Vagina (tissue), 2 donors: ENCODE data around the gene ILDR2. TPM values are rescaled to one million over a fixed set of nuclear protein-coding genes. Genes with fewer than 3 reads are reported as not detected.

Experiments used
- DNase-seq, 2 donors: peaks; one replicate each; pipeline ENCODE4 v3.0.0-alpha.2; 2017; ENCODE audit errors: extremely low spot score in 2 of 2
- H3K27ac ChIP-seq: fragments of 200-600 bp; sonication (generic); one replicate; pipeline ENCODE4 v1.5.1; 2019
- H3K27me3 ChIP-seq: fragments of 200-600 bp; sonication (generic); one replicate; pipeline ENCODE4 v1.5.1; 2019
- H3K36me3 ChIP-seq, 2 donors: fragments of 200-600 bp; sonication (generic); one replicate each; pipeline ENCODE4 v1.5.1; 2017 to 2019
- H3K4me1 ChIP-seq: fragments of 200-600 bp; sonication (generic); one replicate; pipeline ENCODE4 v1.5.1; 2019
- H3K4me3 ChIP-seq, 2 donors: fragments of 200-600 bp; sonication (generic); 1 replicate in 1 of 2; 2 replicates in 1 of 2; pipeline ENCODE4 v1.5.1; 2016 to 2019
- H3K9me3 ChIP-seq: fragments of 200-600 bp; sonication (generic); one replicate; pipeline ENCODE4 v1.5.1; 2019
- POLR2A ChIP-seq, 2 donors: fragments of 450-650 bp; IDR thresholded peaks; one replicate each; pipeline ENCODE4 v1.6.1; 2017; ENCODE audit warnings: antibody characterized with exemption in 2 of 2, mild to moderate bottlenecking in 2 of 2, moderate library complexity in 2 of 2
- POLR2AphosphoS5 ChIP-seq, 2 donors: sonication (generic); formaldehyde crosslinking; IDR thresholded peaks; one replicate each; pipeline ENCODE4 v1.9.0; 2017; ENCODE audit warnings: antibody characterized with exemption in 2 of 2, mild to moderate bottlenecking in 2 of 2, low read depth in 1 of 2; ENCODE audit not compliant: insufficient read depth in 1 of 2
- intact Hi-C: fragments of 100-400 bp; cut with DNase I; formaldehyde crosslinking; loops from one replicate; pipeline ENCODE4 v1.15.1; 2023
- total RNA-seq: library from RNA; depleted of rRNA; stranded (reverse); fragments of >200 nt; gene quantifications from one replicate; pipeline ENCODE4 v1.2.3, GENCODE V29; 2016
- TF ChIP-seq, protein P1 (sequence below), 3 experiments: fragments of 450-650 bp in 2 of 3; fragments of 200-600 bp in 1 of 3; sonication (generic) in 1 of 3; IDR thresholded peaks; one replicate each; pipeline ENCODE4 v1.5.1; 2017 to 2019; ENCODE audit warnings: antibody characterized with exemption in 3 of 3, mild to moderate bottlenecking in 2 of 3, moderate library complexity in 2 of 3

Gene ILDR2
- total RNA-seq, 1 donor from 2014 or later, result 0.25 TPM

DNA sequence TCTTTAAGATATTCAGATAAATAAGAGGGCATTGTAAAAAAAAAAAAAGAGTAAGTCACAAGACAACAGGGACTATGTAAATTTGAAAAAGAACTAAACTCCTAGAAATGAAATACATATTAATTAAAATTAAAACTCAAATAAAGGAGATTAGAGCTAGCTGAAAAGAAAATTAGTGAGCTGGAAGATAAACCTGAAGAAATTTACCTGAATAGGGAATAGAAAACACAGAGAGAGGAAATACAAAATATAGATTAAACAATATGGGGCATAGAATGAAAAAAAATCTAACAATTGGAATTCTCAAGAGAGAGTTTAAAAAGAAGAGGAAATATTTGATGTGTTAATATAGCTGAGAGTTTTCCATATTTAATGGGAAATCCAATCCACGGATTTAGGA is 63.7 kb downstream of the ILDR2 start:
- H3K27me3 ChIP-seq, result no peaks in the 10 kb centered on the region
- intact Hi-C loops, result loop anchor here (10.0 kb wide), 1 partner anchor 143 kb away; no protein-coding TSS in a partner anchor
- no peak for DNase-seq
- H3K27ac ChIP-seq, result no peak overlapping the region
- no peaks in the 10 kb centered on the region for H3K9me3 ChIP-seq
- H3K4me1 ChIP-seq, result no peaks in the 10 kb centered on the region
- H3K36me3 ChIP-seq, result no peaks in the 10 kb centered on the region
- TF ChIP-seq POLR2AphosphoS5 (IDR thresholded peaks at IDR 0.05; ENCODE audit: insufficient read depth in 1 of 2, low read depth in 1 of 2) (no peak), POLR2A (IDR thresholded peaks at IDR 0.05) (no peak)
- TF ChIP-seq, protein P1, sequence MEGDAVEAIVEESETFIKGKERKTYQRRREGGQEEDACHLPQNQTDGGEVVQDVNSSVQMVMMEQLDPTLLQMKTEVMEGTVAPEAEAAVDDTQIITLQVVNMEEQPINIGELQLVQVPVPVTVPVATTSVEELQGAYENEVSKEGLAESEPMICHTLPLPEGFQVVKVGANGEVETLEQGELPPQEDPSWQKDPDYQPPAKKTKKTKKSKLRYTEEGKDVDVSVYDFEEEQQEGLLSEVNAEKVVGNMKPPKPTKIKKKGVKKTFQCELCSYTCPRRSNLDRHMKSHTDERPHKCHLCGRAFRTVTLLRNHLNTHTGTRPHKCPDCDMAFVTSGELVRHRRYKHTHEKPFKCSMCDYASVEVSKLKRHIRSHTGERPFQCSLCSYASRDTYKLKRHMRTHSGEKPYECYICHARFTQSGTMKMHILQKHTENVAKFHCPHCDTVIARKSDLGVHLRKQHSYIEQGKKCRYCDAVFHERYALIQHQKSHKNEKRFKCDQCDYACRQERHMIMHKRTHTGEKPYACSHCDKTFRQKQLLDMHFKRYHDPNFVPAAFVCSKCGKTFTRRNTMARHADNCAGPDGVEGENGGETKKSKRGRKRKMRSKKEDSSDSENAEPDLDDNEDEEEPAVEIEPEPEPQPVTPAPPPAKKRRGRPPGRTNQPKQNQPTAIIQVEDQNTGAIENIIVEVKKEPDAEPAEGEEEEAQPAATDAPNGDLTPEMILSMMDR (IDR thresholded peaks at IDR 0.05), result no peak
- no peak overlapping the region for H3K4me3 ChIP-seq

DNA sequence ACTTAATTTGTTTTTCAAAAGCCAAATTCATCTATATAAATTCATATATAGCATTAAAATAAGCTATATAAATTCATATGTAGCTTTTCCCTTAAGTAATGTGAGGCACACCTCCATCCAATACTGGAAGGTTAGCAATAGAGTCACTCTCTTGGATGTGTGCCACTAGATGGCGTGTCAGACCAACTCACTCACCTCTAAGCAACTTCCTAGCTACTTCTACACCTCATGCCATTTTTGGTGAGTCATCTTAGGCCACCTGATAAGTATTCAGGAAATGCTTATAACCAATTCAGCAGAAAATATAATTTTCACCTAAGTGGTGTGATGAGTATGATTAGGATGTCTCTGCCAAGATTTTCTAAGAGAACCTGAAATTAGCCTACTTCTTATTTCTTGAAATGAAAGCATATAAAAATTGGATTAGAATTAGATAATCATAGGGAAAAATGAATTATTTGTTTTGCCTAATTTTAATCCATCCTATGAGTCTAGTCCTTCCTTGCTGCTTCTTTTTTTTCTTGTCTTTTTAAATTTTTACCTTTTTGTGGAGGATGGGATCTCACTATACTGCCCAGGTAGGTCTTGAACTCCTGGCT is 64.8 kb downstream of the ILDR2 start:
- intact Hi-C loops, result loop anchor here (10.0 kb wide), 1 partner anchor 144 kb away; no protein-coding TSS in a partner anchor

DNA sequence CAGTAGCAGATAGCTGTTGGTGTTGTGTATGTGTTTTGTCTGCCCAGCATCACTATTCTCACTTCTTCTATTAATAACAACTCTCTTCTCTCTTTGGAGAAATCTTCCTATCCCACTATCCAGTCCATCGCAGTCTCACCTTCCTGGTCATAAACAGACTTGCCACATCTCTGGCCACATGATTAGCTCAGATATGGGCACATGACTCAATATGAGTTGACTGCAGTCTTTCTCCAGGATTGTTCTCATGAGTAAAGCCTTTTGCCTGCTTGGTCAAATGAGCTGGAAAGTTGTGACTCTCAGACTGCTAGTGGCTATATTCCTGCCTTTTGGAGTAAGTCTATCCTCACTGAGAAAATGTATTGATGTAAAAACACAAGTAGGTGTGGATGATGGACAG is 66.4 kb downstream of the ILDR2 start:
- Histone ChIP-seq H3K36me3 (no peaks in the 10 kb centered on the region), H3K27ac (no peak overlapping the region), H3K4me1 (peaks cover 6% of the 10 kb centered on the region), H3K9me3 (no peaks in the 10 kb centered on the region), H3K4me3 (no peak overlapping the region), H3K27me3 (no peaks in the 10 kb centered on the region)
- intact Hi-C loops, result no loop called here
- TF ChIP-seq POLR2A (IDR thresholded peaks at IDR 0.05) (no peak), POLR2AphosphoS5 (IDR thresholded peaks at IDR 0.05; ENCODE audit: insufficient read depth in 1 of 2, low read depth in 1 of 2) (no peak)
- TF ChIP-seq, protein P1 (IDR thresholded peaks at IDR 0.05), result no peak
- DNase-seq, result no peak

More for the DNA sequence above, 64.8 kb downstream of the ILDR2 start:
- Histone ChIP-seq H3K27ac (no peak overlapping the region), H3K4me1 (no peaks in the 10 kb centered on the region), H3K36me3 (no peaks in the 10 kb centered on the region), H3K27me3 (no peaks in the 10 kb centered on the region), H3K4me3 (no peak overlapping the region), H3K9me3 (no peaks in the 10 kb centered on the region)
- TF ChIP-seq, protein P1 (IDR thresholded peaks at IDR 0.05), result peak; percentile 35 to 45 (median 45)
- TF ChIP-seq POLR2AphosphoS5 (IDR thresholded peaks at IDR 0.05; ENCODE audit: insufficient read depth in 1 of 2, low read depth in 1 of 2) (peak in 1 of 2 donors; percentile 59), POLR2A (IDR thresholded peaks at IDR 0.05) (no peak)
- no peak for DNase-seq

DNA sequence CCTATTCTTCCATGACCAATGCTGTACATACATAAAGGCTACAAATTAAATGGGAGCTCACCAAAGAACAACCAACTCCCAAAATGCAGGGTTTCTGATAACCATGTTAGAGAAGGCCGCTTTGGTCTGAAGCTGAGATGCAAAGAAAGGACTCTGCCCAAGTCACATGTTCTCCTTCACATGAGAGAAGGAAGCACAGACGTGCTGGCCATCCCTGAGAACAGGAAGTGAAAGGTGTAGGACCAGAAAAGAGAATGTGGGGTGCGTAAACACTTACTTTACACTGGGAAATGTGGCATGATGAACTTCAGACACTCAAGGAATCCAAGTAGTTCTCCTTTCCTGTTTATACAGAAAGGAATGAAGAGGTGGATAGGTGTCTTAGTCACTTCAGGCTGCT is 67.6 kb downstream of the ILDR2 start:
- H3K27me3 ChIP-seq, result no peaks in the 10 kb centered on the region
- peaks cover 6% of the 10 kb centered on the region for H3K4me1 ChIP-seq
- intact Hi-C loops, result no loop called here
- TF ChIP-seq, protein P1 (IDR thresholded peaks at IDR 0.05), result no peak
- no peak for TF ChIP-seq POLR2A (IDR thresholded peaks at IDR 0.05)
- TF ChIP-seq POLR2AphosphoS5 (IDR thresholded peaks at IDR 0.05; ENCODE audit: insufficient read depth in 1 of 2, low read depth in 1 of 2), result no peak
- no peak for DNase-seq
- no peak overlapping the region for H3K27ac ChIP-seq
- H3K9me3 ChIP-seq, result no peaks in the 10 kb centered on the region
- H3K4me3 ChIP-seq, result no peak overlapping the region
- no peaks in the 10 kb centered on the region for H3K36me3 ChIP-seq

DNA sequence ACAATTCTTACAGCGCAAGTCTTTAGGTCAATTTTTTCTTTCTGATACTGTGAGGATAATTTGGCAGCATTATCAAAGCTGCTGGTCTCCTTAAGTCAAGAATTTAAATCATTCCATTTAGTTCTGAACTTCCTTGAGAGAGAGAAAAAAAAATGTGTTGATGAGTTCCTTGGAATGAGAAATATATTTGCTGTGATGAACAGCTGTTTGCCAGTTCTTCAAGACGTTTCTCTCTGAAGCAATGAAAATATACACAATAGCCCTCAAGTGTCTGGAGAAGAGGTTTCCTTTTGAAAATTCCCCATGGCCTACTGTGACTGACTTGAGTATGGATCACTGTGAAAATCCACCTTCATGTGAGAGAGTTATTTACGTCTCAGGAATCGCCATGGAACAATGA is 68.3 kb downstream of the ILDR2 start:
- intact Hi-C loops, result no loop called here
- H3K27me3 ChIP-seq, result no peaks in the 10 kb centered on the region
- TF ChIP-seq, protein P1 (IDR thresholded peaks at IDR 0.05), result no peak
- TF ChIP-seq POLR2A (IDR thresholded peaks at IDR 0.05), result no peak
- TF ChIP-seq POLR2AphosphoS5 (IDR thresholded peaks at IDR 0.05; ENCODE audit: insufficient read depth in 1 of 2, low read depth in 1 of 2), result no peak
- peaks cover 6% of the 10 kb centered on the region for H3K4me1 ChIP-seq
- DNase-seq, result no peak
- H3K36me3 ChIP-seq, result no peaks in the 10 kb centered on the region
- H3K27ac ChIP-seq, result no peak overlapping the region
- H3K4me3 ChIP-seq, result no peak overlapping the region
- H3K9me3 ChIP-seq, result no peaks in the 10 kb centered on the region
